Activated naive CD4-positive, alpha-beta T cell treated with anti-CD3 and anti-CD28 coated beads, Interleukin-2, amount 50 U/mL, for 24 hours (primary cell): ENCODE data around the gene HTRA2.
A peak's percentile ranks its signal among the peaks of the same experiment; 100 is the strongest.

ENCODE experiments used
- H3K27ac Mint-ChIP-seq: one replicate; pipeline ENCODE4 v1.8.0; 2021; ENCODE audit warnings: mild to moderate bottlenecking, mixed read lengths
- H3K27me3 Mint-ChIP-seq: one replicate; pipeline ENCODE4 v1.8.0; 2021; ENCODE audit warnings: mixed read lengths
- H3K36me3 Mint-ChIP-seq: one replicate; pipeline ENCODE4 v1.8.0; 2021; ENCODE audit warnings: mixed read lengths
- H3K4me1 Mint-ChIP-seq: one replicate; pipeline ENCODE4 v1.8.0; 2021; ENCODE audit warnings: mixed read lengths
- H3K4me3 Mint-ChIP-seq: one replicate; pipeline ENCODE4 v1.8.0; 2021; ENCODE audit warnings: mild to moderate bottlenecking, mixed read lengths
- H3K9me3 Mint-ChIP-seq: one replicate; pipeline ENCODE4 v1.8.0; 2021; ENCODE audit warnings: mixed read lengths

Gene HTRA2

DNA sequence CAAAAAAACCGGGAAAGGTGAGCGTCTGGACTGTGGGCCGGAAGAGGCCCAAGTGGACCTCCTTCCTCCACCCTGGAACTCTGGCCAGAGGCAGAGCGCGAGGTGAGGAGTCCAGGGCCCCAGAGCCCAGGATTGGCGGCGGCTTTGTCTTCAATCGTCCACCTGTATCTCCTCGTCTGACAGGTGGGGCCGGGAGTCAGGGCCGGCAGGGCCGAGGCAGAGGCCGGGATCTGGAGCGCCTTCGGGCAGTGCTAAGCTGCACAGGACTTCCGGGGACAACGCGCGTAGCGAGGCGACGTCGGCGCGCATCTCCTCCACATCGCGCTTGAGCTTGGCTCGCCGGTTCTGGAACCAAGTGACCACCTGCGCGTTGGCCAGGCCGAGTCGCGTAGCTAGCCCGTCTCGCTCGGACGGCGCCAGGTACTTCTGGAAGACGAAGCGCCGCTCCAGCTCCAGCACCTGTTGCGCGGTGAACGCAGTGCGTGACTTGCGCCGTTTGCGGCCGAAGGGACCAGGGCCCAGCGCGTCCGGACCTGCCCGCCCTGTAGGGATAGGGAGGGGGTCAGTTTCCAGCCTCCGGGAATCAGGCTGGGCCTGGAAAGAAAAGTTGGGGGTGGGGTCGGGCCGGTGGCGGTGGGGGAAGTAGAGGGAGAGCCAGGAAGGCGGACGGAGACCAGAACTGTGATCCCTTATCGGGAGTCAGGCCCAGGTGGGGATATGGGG is 31.8 kb upstream of the HTRA2 start:
- H3K27ac Mint-ChIP-seq = peak overlapping the region; percentile 5
- peaks cover 7% of the 10 kb centered on the region for H3K36me3 Mint-ChIP-seq
- H3K4me1 Mint-ChIP-seq = peaks cover 31% of the 10 kb centered on the region
- peak overlapping the region; percentile 82 for H3K4me3 Mint-ChIP-seq
- H3K27me3 Mint-ChIP-seq = peaks cover 29% of the 10 kb centered on the region
- H3K9me3 Mint-ChIP-seq = no peaks in the 10 kb centered on the region

DNA sequence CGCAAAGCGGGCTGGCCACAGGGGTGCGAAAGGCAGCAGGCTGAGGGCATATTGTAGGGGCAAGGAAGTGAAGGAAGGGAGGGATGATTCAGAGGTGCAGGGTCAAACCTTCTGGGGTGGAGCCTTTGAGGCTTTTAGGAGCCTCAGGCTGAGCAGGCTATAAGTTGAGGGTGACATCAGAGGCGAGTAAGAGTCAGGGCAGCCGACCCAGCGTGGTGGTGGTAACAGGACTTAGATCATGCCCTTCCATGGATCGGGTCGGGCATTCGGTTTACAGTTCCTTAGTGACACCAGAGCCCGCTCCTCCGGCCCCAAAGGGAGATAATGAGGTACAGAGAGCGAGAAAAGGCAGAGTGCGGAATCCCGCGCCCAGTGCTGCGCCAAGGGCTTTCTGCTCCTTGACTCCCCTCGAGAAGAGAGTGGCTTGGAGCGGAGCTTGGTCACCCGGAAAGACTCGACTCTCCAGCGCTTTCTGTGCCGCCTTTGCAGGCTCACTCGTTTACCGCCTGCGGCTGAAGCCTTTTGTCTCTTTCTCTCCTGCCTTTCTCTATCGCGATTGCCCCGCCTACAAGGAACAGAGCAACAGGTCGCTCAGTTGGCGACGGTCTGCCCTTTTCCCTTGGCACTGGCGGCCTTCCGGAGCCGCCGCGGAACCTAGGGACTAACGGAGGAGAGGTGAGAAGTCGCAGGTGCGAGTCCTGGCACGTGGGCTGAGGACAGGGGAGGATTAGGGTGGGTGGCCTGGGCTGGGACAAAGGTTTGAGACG is 31.1 kb upstream of the HTRA2 start:
- H3K4me1 Mint-ChIP-seq = peaks cover 37% of the 10 kb centered on the region
- H3K36me3 Mint-ChIP-seq = peaks cover 6% of the 10 kb centered on the region
- peaks cover 32% of the 10 kb centered on the region for H3K27me3 Mint-ChIP-seq
- H3K4me3 Mint-ChIP-seq = peak overlapping the region; percentile 82
- H3K9me3 Mint-ChIP-seq = no peaks in the 10 kb centered on the region
- H3K27ac Mint-ChIP-seq = peak overlapping the region; percentile 8

DNA sequence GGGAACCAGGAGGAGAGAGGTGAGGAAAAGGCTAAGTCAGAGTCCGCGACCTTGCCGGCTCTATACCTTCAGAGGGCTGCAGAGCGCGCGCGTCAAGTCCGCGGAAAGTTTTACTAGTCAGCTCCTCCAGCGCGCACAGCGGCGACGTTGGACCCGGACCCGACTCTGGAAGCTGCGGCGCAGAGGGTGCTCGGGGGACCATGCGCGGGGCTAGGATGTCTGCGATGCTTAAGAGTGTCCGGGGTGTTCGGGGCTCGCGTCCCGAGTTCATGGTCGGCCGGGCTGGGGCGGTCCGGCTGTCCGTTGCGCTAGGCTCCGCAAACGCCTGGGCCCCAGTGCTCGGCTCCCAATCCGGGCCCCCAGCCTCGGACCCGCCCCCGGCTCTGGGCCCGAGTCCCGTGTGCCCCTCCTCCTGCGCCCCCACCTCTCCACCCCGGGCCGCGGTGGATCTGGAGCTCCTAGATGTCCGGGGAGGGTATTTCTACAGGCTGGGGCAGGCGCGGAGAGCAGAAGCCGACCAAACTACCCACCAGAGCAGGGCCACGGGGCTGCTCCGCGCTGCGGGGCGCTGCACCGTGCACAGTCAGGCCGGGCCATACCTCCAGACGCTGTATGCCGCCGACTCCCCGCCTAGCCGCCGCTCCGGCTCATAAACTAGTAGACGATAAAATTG is 30.3 kb upstream of the HTRA2 start, which contains the start of gene LBX2:
Gene LBX2 (minus strand): TSS at position 337 of the 673 bp plus-strand sequence. CDS start 66 bp downstream, at position 271.
- Mint-ChIP-seq H3K27me3 (peaks cover 37% of the 10 kb centered on the region), H3K27ac (peak within 1 kb of the TSS; percentile 8), H3K36me3 (peaks cover 3% of the 10 kb centered on the region), H3K4me3 (peak within 1 kb of the TSS; percentile 82), H3K4me1 (peaks cover 44% of the 10 kb centered on the region), H3K9me3 (no peaks in the 10 kb centered on the region)

DNA sequence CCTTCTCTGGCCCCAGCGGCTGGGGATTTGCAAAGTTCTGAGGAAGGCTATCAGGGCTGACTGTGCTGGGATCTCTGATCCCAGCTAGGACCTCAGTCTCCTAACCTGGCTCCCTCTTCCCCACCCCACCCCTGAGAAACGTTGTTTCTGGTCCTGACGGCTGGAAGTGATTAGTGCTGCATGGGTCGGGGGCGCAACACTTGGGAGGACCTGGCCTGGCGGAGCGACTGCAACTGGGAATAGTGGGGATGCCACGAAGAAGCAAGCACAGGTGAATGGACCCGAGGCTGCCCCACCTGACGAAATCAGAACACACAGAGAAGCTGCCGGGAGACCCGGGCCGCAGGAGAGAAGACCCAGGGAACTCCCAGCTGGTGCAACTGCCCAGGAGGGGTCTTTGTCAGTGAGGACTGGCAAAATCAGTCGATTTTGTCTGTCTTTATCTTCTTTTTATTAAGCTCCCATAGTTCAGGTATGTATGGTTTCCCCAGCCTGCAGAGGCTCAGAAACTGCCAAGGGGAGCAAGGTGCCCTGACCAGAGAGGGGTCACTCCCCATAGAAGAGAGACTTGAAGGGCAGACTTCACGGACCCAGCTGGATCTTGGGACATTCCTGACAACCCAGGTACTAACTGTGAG is 29.7 kb upstream of the HTRA2 start:
- Mint-ChIP-seq H3K4me3 (peak overlapping the region; percentile 4), H3K9me3 (no peaks in the 10 kb centered on the region), H3K36me3 (peaks cover 9% of the 10 kb centered on the region), H3K27me3 (peaks cover 41% of the 10 kb centered on the region), H3K27ac (no peak overlapping the region), H3K4me1 (peaks cover 49% of the 10 kb centered on the region)

DNA sequence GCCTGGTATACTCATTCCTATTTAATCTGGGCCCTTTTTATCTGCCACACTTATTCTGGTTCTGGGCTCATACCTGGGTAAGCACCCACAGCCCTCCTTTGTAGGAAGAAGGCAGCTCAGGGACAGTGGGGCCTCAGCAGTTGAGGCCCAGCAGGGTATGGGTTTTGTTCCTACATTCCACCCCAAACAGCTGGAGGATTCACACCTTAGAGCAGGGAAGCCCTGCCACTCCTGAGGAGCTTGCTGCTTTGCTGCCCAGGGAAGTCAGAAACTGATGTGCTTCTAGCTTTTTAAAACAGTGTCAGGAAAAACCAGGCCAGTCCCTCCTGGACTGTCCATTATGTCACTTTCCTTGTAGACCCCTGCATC is 29.2 kb upstream of the HTRA2 start:
- no peak overlapping the region for H3K4me3 Mint-ChIP-seq
- no peak overlapping the region for H3K27ac Mint-ChIP-seq
- H3K9me3 Mint-ChIP-seq = no peaks in the 10 kb centered on the region
- peaks cover 49% of the 10 kb centered on the region for H3K4me1 Mint-ChIP-seq
- peaks cover 43% of the 10 kb centered on the region for H3K27me3 Mint-ChIP-seq
- H3K36me3 Mint-ChIP-seq = peaks cover 13% of the 10 kb centered on the region

DNA sequence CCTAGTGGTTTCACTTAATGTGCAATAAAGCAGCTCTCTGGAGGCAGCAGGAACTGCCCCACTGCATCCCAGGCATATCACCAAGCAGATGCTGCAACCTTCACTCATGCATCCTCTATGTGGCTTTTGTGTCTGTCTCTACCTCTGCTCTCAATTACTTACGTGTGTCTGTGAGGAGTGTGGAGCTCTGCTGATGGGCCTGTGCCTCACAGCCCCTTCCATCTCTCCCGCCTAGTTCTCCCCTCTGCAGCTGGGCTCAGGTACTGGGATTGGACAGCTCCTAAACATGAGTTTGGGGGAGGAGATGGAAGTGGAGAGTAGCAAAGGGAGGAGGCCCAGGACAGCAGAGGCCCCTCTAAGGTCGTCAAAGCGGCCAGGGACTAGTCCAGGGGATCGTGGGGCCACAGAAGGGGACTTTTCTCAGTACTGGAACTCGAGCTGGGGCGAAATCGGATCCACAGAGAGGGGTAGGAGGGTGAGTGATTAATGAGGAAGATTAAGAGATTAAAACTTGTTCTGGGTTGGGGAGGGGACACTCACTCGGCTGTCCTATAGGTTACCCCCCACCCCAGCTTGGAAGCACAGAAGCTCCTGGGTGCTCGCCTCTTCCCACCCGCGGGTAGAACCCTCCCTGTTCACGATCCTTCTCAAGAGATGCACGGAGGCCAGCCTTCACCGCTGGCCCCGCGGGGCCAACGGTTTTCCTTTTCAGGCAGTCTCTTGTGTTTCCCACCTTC is 28.2 kb upstream of the HTRA2 start:
- H3K4me3 Mint-ChIP-seq = peak overlapping the region; percentile 73
- H3K9me3 Mint-ChIP-seq = no peaks in the 10 kb centered on the region
- no peak overlapping the region for H3K27ac Mint-ChIP-seq
- peaks cover 44% of the 10 kb centered on the region for H3K27me3 Mint-ChIP-seq
- H3K4me1 Mint-ChIP-seq = peaks cover 51% of the 10 kb centered on the region
- peaks cover 14% of the 10 kb centered on the region for H3K36me3 Mint-ChIP-seq

DNA sequence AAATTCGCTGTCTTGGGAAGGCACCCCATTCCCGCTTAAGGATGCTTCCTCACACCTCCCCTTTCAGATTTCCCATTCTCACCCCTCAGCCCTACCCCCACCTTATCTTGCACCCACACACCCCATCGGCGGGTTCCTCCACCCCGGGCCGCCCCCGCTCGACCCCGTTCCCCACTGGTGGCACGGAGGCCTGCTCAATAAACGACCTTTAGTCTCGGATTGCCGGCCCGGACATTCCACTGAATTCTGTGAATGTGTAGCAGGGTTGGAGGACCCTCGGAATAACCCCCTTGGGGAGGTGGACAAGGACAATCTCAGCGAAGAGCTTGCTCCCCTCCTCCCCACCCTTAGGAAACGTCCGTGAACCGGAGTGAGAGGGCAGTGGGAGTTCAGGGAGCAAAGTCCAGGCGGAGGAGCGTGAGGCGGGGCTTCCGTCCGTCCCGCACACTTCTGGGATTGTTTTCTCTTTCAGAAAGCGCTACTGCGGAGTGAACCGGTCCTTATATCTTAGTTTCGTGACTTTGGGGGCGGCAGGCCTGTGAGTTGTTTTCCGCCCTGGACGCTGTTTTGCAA is 27.5 kb upstream of the HTRA2 start:
- peak overlapping the region; percentile 73 for H3K4me3 Mint-ChIP-seq
- peaks cover 47% of the 10 kb centered on the region for H3K27me3 Mint-ChIP-seq
- H3K9me3 Mint-ChIP-seq = no peaks in the 10 kb centered on the region
- H3K4me1 Mint-ChIP-seq = peaks cover 58% of the 10 kb centered on the region
- H3K36me3 Mint-ChIP-seq = peaks cover 18% of the 10 kb centered on the region
- H3K27ac Mint-ChIP-seq = peak overlapping the region; percentile 35

DNA sequence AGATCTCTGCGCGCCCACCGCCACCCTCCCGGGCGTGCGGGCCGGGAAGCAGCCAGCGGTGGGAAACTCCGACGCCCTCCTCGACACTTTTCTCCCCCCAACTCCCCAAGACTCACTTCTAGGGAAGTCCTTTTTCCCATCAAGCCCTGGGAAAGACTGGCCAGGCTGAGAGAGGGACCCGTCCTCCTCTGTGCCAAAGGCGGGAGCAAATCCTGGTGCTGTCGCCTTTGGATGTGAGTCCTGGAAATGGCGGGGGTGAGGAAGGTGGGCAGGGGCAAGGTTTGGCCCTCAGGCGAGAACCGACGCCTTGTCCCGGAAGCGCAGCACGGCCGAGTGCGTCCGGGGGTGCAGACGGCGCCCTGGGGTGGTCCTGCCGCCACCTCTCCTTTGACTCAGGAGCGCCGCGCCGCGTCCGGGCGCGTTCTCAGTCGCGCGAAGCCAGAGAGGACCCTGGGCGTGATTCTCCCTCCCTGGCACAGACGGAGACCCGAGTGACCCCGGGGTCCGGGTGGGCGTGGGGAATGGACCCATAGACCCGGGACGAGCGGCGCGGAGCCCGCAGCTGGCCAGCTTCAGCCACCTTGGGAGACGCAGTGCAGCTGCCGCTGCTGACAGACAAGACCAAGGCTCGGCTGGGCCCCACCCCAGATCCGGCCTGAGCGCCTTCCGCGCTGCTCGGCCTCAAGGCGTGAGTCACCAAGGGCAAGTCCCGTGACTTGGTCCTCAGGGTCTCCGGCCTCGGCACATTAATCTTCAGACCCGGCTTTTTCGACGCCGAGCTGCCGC is 26.8 kb upstream of the HTRA2 start:
- peaks cover 18% of the 10 kb centered on the region for H3K36me3 Mint-ChIP-seq
- peaks cover 57% of the 10 kb centered on the region for H3K4me1 Mint-ChIP-seq
- peaks cover 45% of the 10 kb centered on the region for H3K27me3 Mint-ChIP-seq
- no peaks in the 10 kb centered on the region for H3K9me3 Mint-ChIP-seq
- peak overlapping the region; percentile 73 for H3K4me3 Mint-ChIP-seq
- no peak overlapping the region for H3K27ac Mint-ChIP-seq

DNA sequence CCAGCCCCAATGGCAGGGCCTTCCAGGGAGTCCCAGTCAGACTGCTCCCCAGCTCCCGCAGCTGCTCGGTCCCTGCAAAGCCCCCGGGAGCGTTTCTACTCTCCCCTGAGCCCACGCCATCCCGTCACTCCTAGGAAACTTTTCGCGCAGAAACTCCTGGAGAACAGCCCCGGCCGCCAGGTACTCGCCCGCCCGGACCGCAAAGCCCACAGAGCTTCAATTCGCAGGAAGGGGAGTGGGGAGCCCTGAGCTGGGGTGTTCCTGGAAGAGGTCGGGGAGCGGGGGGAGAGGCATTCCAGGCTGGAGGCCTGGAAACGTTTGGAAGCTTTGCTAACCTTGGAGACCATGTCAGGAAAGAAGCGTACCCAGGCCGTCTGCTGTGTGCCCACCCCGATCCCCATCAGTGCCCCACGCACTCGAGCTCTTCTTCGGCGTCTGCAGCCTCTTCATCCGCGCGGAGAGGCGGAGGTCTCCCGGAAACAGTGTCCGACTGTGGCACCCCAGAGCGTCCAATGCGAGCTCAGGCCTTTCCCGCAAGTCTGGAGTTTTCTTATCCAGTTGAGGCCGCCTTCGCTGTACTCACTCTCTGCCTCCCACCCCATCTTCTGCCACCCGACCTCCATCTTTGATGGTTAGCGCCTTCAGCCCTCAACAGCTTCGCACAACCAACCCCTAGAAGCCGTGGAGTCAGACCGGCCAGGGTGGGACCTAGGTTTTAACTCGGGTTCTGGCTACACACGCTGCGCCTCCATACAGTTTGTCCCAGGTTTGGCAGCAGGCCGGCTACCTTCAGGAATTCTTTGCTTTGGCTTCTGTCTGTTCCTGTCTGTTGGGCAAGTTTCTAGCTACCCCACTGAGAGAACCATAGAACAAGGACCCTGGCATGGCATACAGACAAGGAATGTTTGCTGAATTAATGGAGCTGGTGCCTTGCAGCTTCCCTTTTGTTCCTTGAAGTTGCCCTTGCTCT is 25.9 kb upstream of the HTRA2 start:
- Mint-ChIP-seq H3K27ac (no peak overlapping the region), H3K4me1 (peaks cover 57% of the 10 kb centered on the region), H3K27me3 (peaks cover 41% of the 10 kb centered on the region), H3K4me3 (peak overlapping the region; percentile 73), H3K9me3 (no peaks in the 10 kb centered on the region), H3K36me3 (peaks cover 18% of the 10 kb centered on the region)

DNA sequence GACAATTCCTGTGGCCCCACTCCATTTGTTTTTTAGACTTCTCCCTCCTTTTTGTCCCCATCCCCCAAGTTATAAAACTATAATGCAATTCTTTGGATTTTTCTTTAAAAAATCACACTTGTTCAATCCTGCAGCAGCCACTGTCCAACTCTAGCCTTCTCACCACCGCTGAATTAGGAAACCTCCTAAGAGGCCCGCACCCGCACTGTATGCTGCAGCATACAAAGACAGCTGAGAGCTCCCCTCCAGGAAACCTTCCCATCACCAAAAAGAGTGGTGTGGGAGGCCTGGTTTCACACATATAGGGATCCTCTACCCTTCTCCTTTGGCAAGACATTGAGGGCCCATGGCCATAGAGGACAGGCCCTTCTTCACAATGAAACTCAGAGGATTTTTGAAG is 25.1 kb upstream of the HTRA2 start:
- Mint-ChIP-seq H3K27me3 (peaks cover 37% of the 10 kb centered on the region), H3K4me1 (peaks cover 51% of the 10 kb centered on the region), H3K27ac (peak overlapping the region; percentile 43), H3K36me3 (peaks cover 18% of the 10 kb centered on the region), H3K9me3 (no peaks in the 10 kb centered on the region), H3K4me3 (peak overlapping the region; percentile 23)

DNA sequence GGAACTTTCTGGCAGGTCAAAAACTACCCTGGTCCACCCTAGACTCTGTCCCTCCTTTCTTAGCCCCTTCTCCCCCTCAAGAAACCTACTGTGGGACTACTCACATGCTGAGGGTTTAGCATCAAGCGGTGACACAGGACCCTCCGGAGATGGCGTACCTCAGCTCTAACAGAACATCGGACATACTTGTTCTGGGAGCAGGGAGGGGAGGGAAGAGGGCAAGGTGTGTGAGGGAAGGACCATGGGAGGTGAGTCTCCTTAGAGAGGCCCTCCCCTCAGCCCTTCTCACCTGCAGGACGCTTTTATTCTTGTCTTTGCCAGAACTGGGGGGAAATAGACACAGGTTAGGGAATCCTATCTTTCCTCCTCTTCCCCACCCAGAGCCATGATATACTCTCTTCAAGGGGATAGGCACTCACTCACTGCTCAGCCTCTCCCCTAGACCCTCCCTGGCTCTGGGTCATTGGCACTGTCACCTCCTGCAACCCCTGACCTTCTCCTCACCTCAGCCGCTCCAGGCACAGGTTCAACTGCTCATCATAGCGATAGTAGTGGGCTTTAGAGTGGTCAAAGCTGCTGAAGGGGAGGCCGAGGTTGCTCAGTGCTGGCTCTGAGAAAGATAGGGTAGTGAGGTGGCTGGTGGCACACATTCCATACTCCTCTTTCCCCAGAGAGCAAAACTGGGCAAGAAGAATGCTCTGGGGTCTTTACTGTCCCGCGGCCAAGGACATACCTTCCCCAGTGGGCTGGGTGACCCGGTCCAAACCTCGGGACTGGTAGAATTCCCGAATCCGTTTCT is 24.1 kb upstream of the HTRA2 start:
- H3K36me3 Mint-ChIP-seq = peaks cover 18% of the 10 kb centered on the region
- H3K4me1 Mint-ChIP-seq = peaks cover 51% of the 10 kb centered on the region
- peaks cover 38% of the 10 kb centered on the region for H3K27me3 Mint-ChIP-seq
- no peaks in the 10 kb centered on the region for H3K9me3 Mint-ChIP-seq
- peak overlapping the region; percentile 23 for H3K4me3 Mint-ChIP-seq
- H3K27ac Mint-ChIP-seq = no peak overlapping the region

DNA sequence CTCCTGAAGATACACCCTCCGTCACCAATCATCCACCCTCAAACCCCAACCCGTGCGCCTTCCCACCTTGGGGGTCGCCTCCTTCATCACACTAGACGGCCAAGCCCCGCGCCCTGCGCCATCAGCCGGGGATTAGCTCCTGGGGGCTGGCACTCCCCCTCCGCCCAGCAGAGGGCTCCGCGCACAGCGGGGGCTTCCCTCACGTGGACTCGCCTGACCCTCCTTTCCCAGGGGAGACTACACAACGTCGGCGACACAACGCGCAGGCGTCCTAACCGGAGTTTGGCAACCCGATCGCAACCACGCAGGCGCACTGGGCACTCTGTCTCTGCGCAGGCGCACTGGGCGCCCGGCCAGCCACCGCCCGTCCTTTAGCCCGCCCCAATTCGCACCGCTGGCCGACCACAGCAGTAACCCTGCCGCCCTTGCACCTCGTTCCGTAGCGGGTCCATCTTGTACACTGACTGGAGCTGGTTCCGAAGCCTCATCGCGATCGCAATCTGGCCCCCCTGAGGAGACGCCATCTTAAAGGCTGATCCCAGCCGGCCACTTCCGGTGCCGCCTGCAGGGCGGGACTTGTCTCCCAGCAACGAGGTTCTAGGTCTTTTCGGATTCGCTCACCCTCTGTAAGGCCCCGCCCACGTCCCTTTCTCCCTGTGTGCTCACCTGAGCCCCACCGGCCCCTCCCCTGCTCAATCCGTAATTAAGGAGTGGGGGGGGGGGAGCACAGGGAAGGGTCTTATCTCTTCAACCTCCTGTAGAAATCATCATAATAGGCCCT is 22.4 kb upstream of the HTRA2 start, which contains the start of gene PCGF1:
Gene PCGF1 (minus strand): TSS at position 551 of the 781 bp plus-strand sequence. CDS start 27 bp downstream, at position 524.
- peaks cover 18% of the 10 kb centered on the region for H3K36me3 Mint-ChIP-seq
- H3K4me1 Mint-ChIP-seq = peaks cover 44% of the 10 kb centered on the region
- no peaks in the 10 kb centered on the region for H3K9me3 Mint-ChIP-seq
- H3K27me3 Mint-ChIP-seq = peaks cover 36% of the 10 kb centered on the region
- peak within 1 kb of the TSS; percentile 94 for H3K4me3 Mint-ChIP-seq
- peak within 1 kb of the TSS; percentile 97 for H3K27ac Mint-ChIP-seq
